HEK293T (cell line): ENCODE data around the gene KRTAP23-1.

Experiments
- CTCF ChIA-PET: fragments of 350-600 bp; formaldehyde crosslinking; extraction: SDS; loops from one replicate; lab custom pipeline; 2021; ENCODE audit warnings: antibody characterized with exemption, inconsistent platforms; lab: Yijun Ruan, JAX
- POLR2A ChIA-PET: fragments of 350-600 bp; formaldehyde crosslinking; extraction: SDS; loops from one replicate; lab custom pipeline; 2020; ENCODE audit warnings: antibody characterized with exemption, inconsistent platforms; lab: Yijun Ruan, JAX
- DNase-seq: peaks from one replicate; pipeline ENCODE4 v3.0.0; 2012; ENCODE audit warnings: mixed read lengths; ENCODE audit errors: extremely low spot score
- ARNT ChIP-seq: fragments of 450-650 bp; IDR thresholded peaks from 2 replicates; pipeline ENCODE4 v1.6.1; 2017; ENCODE audit warnings: mild to moderate bottlenecking
- BHLHE40 ChIP-seq: fragments of 450-650 bp; IDR thresholded peaks from 2 replicates; pipeline ENCODE4 v1.6.1; 2016; ENCODE audit warnings: mild to moderate bottlenecking, moderate library complexity, borderline replicate concordance
- CTBP1 ChIP-seq: fragments of 450-650 bp; IDR thresholded peaks from 2 replicates; pipeline ENCODE4 v1.6.1; 2016; ENCODE audit warnings: borderline replicate concordance
- FOXK2 ChIP-seq: fragments of 450-650 bp; IDR thresholded peaks from 2 replicates; pipeline ENCODE4 v1.6.1; 2016; ENCODE audit warnings: mild to moderate bottlenecking
- FOXM1 ChIP-seq: fragments of 450-650 bp; IDR thresholded peaks from 2 replicates; pipeline ENCODE4 v1.6.1; 2017; ENCODE audit warnings: mild to moderate bottlenecking, borderline replicate concordance
- HDGF ChIP-seq: fragments of 450-650 bp; IDR thresholded peaks from 2 replicates; pipeline ENCODE4 v1.6.1; 2017; ENCODE audit warnings: antibody characterized with exemption, borderline replicate concordance
- L3MBTL2 ChIP-seq: fragments of 450-650 bp; conservative IDR thresholded peaks from 2 replicates; pipeline ENCODE4 v1.6.1; 2016; ENCODE audit warnings: mild to moderate bottlenecking
- LEF1 ChIP-seq: fragments of 450-650 bp; IDR thresholded peaks from 2 replicates; pipeline ENCODE4 v1.6.1; 2017; ENCODE audit warnings: mild to moderate bottlenecking, borderline replicate concordance
- NFRKB ChIP-seq: fragments of 450-650 bp; IDR thresholded peaks from 2 replicates; pipeline ENCODE4 v1.6.1; 2016; ENCODE audit warnings: mild to moderate bottlenecking, moderate library complexity
- SP1 ChIP-seq: fragments of 450-650 bp; IDR thresholded peaks from 2 replicates; pipeline ENCODE4 v1.6.1; 2017
- SUZ12 ChIP-seq: fragments of 450-650 bp; IDR thresholded peaks from 2 replicates; pipeline ENCODE4 v1.6.1; 2016; ENCODE audit warnings: mild to moderate bottlenecking
- TARDBP ChIP-seq: fragments of 450-650 bp; IDR thresholded peaks from 2 replicates; pipeline ENCODE4 v1.6.1; 2016
- ZNF384 ChIP-seq: fragments of 450-650 bp; IDR thresholded peaks from 2 replicates; pipeline ENCODE4 v1.6.1; 2016
- TF ChIP-seq, protein P1 (sequence below): fragments of 450-650 bp; IDR thresholded peaks from 2 replicates; pipeline ENCODE4 v1.6.1; 2016

The KRTAP23-1 gene

GRCh38 chr21:30315701-30316100 is 32.7 kb downstream of the KRTAP23-1 start:
- TF ChIP-seq NFRKB: no peak
- TF ChIP-seq SP1: no peak
- no peak for TF ChIP-seq LEF1
- no peak for TF ChIP-seq HDGF
- TF ChIP-seq TARDBP: no peak
- no peak for TF ChIP-seq SUZ12
- TF ChIP-seq, protein P1, sequence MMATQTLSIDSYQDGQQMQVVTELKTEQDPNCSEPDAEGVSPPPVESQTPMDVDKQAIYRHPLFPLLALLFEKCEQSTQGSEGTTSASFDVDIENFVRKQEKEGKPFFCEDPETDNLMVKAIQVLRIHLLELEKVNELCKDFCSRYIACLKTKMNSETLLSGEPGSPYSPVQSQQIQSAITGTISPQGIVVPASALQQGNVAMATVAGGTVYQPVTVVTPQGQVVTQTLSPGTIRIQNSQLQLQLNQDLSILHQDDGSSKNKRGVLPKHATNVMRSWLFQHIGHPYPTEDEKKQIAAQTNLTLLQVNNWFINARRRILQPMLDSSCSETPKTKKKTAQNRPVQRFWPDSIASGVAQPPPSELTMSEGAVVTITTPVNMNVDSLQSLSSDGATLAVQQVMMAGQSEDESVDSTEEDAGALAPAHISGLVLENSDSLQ: no peak
- no peak for TF ChIP-seq BHLHE40
- no peak for TF ChIP-seq ZNF384
- TF ChIP-seq CTBP1: no peak
- no peak for TF ChIP-seq FOXM1
- no peak for TF ChIP-seq L3MBTL2
- POLR2A ChIA-PET: no interaction called here
- CTCF ChIA-PET: no interaction called here
- DNase-seq: no peak

GRCh38 chr21:30306884-30307283 is 41.5 kb downstream of the KRTAP23-1 start:
- DNase-seq: no peak
- ChIA-PET CTCF (no interaction called here), POLR2A (no interaction called here)
- TF ChIP-seq ARNT (no peak), LEF1 (no peak), FOXK2 (no peak), NFRKB (no peak), HDGF (no peak), CTBP1 (no peak), FOXM1 (no peak), SP1 (no peak)

- ChIA-PET CTCF (no interaction called here), POLR2A (no interaction called here)
- no peak for TF ChIP-seq SUZ12
- TF ChIP-seq FOXM1: no peak
- TF ChIP-seq L3MBTL2: no peak
- DNase-seq: no peak
These were observed 43.3 kb downstream of the KRTAP23-1 start for GRCh38 chr21:30305136-30305535.
